Measurements from ENCODE around the gene COX7A2L.
A peak's percentile ranks its signal among the peaks of the same experiment; 100 is the strongest.

COX7A2L gene

GRCh38 chr2:42378415-42378814 lies 17.4 kb upstream of the COX7A2L start:
- no peak for DNase-seq (ENCODE audit: extremely low spot score)
- ChIA-PET POLR2A (no interaction called here), CTCF (interaction anchor here (1.0 kb wide), 1 partner anchor 8 kb away, joined by 3 read pairs; no protein-coding TSS in a partner anchor)
- no peak for TF ChIP-seq ARNT (IDR thresholded peaks at IDR 0.05)
- TF ChIP-seq FOXM1 (IDR thresholded peaks at IDR 0.05; ENCODE audit: borderline replicate concordance), result no peak
- TF ChIP-seq NFRKB (IDR thresholded peaks at IDR 0.05), result no peak
- TF ChIP-seq CTBP1 (IDR thresholded peaks at IDR 0.05; ENCODE audit: borderline replicate concordance), result no peak
- TF ChIP-seq TARDBP (IDR thresholded peaks at IDR 0.05), result no peak
- TF ChIP-seq SUZ12 (IDR thresholded peaks at IDR 0.05), result no peak
- TF ChIP-seq L3MBTL2 (conservative IDR thresholded peaks at IDR 0.05), result no peak
- TF ChIP-seq HDGF (IDR thresholded peaks at IDR 0.05; ENCODE audit: borderline replicate concordance), result no peak
- TF ChIP-seq ELF4 (IDR thresholded peaks at IDR 0.05), result no peak
- no peak for TF ChIP-seq FOXA1 (IDR thresholded peaks at IDR 0.05)
- TF ChIP-seq ZNF384 (IDR thresholded peaks at IDR 0.05), result no peak
- TF ChIP-seq SP1 (IDR thresholded peaks at IDR 0.05), result no peak
- no peak for TF ChIP-seq BHLHE40 (IDR thresholded peaks at IDR 0.05; ENCODE audit: borderline replicate concordance)
- no peak for TF ChIP-seq FOXK2 (IDR thresholded peaks at IDR 0.05)
- TF ChIP-seq PKNOX1 (IDR thresholded peaks at IDR 0.05), result no peak
- TF ChIP-seq LEF1 (IDR thresholded peaks at IDR 0.05; ENCODE audit: borderline replicate concordance), result no peak

- DNase-seq (ENCODE audit: extremely low spot score), result no peak
- ChIA-PET POLR2A (no interaction called here), CTCF (interaction anchor here (0.7 kb wide), 1 partner anchor 219 kb away, joined by 5 read pairs; no protein-coding TSS in a partner anchor)
- TF ChIP-seq NFRKB (IDR thresholded peaks at IDR 0.05) (no peak), LEF1 (IDR thresholded peaks at IDR 0.05; ENCODE audit: borderline replicate concordance) (no peak), PKNOX1 (IDR thresholded peaks at IDR 0.05) (no peak), ELF4 (IDR thresholded peaks at IDR 0.05) (no peak), FOXK2 (IDR thresholded peaks at IDR 0.05) (no peak), SP1 (IDR thresholded peaks at IDR 0.05) (no peak), TARDBP (IDR thresholded peaks at IDR 0.05) (no peak), HDGF (IDR thresholded peaks at IDR 0.05; ENCODE audit: borderline replicate concordance) (no peak), L3MBTL2 (conservative IDR thresholded peaks at IDR 0.05) (no peak)
These were observed 15.7 kb upstream of the COX7A2L start for GRCh38 chr2:42376758-42377157.

- CTCF ChIA-PET, result interaction anchor here (0.6 kb wide), 1 partner anchor 27 kb away, joined by 3 read pairs; no protein-coding TSS in a partner anchor
- no peak for DNase-seq (ENCODE audit: extremely low spot score)
- TF ChIP-seq FOXA1 (IDR thresholded peaks at IDR 0.05) (no peak), CTBP1 (IDR thresholded peaks at IDR 0.05; ENCODE audit: borderline replicate concordance) (no peak), ELF4 (IDR thresholded peaks at IDR 0.05) (no peak), BHLHE40 (IDR thresholded peaks at IDR 0.05; ENCODE audit: borderline replicate concordance) (no peak), SP1 (IDR thresholded peaks at IDR 0.05) (no peak), FOXK2 (IDR thresholded peaks at IDR 0.05) (no peak), NFRKB (IDR thresholded peaks at IDR 0.05) (no peak), L3MBTL2 (conservative IDR thresholded peaks at IDR 0.05) (no peak)
- POLR2A ChIA-PET, result no interaction called here
These were observed 11.6 kb upstream of the COX7A2L start for GRCh38 chr2:42372474-42373200.

GRCh38 chr2:42371611-42372473 lies 10.8 kb upstream of the COX7A2L start:
- no peak for TF ChIP-seq FOXK2 (IDR thresholded peaks at IDR 0.05)
- no peak for TF ChIP-seq ELF4 (IDR thresholded peaks at IDR 0.05)
- no peak for TF ChIP-seq FOXM1 (IDR thresholded peaks at IDR 0.05; ENCODE audit: borderline replicate concordance)
- no peak for TF ChIP-seq ZNF384 (IDR thresholded peaks at IDR 0.05)
- TF ChIP-seq TARDBP (IDR thresholded peaks at IDR 0.05), result no peak
- no peak for TF ChIP-seq SP1 (IDR thresholded peaks at IDR 0.05)
- no peak for TF ChIP-seq ARNT (IDR thresholded peaks at IDR 0.05)
- TF ChIP-seq NFRKB (IDR thresholded peaks at IDR 0.05), result no peak
- TF ChIP-seq L3MBTL2 (conservative IDR thresholded peaks at IDR 0.05), result no peak
- no peak for TF ChIP-seq CTBP1 (IDR thresholded peaks at IDR 0.05; ENCODE audit: borderline replicate concordance)
- no peak for TF ChIP-seq LEF1 (IDR thresholded peaks at IDR 0.05; ENCODE audit: borderline replicate concordance)
- no peak for TF ChIP-seq HDGF (IDR thresholded peaks at IDR 0.05; ENCODE audit: borderline replicate concordance)
- no peak for TF ChIP-seq BHLHE40 (IDR thresholded peaks at IDR 0.05; ENCODE audit: borderline replicate concordance)
- no peak for TF ChIP-seq SUZ12 (IDR thresholded peaks at IDR 0.05)
- TF ChIP-seq PKNOX1 (IDR thresholded peaks at IDR 0.05), result no peak
- TF ChIP-seq FOXA1 (IDR thresholded peaks at IDR 0.05), result no peak
- POLR2A ChIA-PET, result no interaction called here
- DNase-seq (ENCODE audit: extremely low spot score), result no peak
- CTCF ChIA-PET, result interaction anchor here (0.6 kb wide), 1 partner anchor 28 kb away, joined by 3 read pairs; no protein-coding TSS in a partner anchor

- CTCF ChIA-PET, result interaction anchor here (1.3 kb wide), 1 partner anchor 16 kb away, joined by 7 read pairs; no protein-coding TSS in a partner anchor
- TF ChIP-seq SUZ12 (IDR thresholded peaks at IDR 0.05), result no peak
- TF ChIP-seq PKNOX1 (IDR thresholded peaks at IDR 0.05), result peak; percentile 98
- DNase-seq (ENCODE audit: extremely low spot score), result peak; percentile 61
- POLR2A ChIA-PET, result no interaction called here
These were observed 8.7 kb upstream of the COX7A2L start for GRCh38 chr2:42369532-42370229.
